ENCODE measurements around the gene CYP4F12.

The CYP4F12 gene, protein sequence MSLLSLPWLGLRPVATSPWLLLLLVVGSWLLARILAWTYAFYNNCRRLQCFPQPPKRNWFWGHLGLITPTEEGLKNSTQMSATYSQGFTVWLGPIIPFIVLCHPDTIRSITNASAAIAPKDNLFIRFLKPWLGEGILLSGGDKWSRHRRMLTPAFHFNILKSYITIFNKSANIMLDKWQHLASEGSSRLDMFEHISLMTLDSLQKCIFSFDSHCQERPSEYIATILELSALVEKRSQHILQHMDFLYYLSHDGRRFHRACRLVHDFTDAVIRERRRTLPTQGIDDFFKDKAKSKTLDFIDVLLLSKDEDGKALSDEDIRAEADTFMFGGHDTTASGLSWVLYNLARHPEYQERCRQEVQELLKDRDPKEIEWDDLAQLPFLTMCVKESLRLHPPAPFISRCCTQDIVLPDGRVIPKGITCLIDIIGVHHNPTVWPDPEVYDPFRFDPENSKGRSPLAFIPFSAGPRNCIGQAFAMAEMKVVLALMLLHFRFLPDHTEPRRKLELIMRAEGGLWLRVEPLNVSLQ

DNA sequence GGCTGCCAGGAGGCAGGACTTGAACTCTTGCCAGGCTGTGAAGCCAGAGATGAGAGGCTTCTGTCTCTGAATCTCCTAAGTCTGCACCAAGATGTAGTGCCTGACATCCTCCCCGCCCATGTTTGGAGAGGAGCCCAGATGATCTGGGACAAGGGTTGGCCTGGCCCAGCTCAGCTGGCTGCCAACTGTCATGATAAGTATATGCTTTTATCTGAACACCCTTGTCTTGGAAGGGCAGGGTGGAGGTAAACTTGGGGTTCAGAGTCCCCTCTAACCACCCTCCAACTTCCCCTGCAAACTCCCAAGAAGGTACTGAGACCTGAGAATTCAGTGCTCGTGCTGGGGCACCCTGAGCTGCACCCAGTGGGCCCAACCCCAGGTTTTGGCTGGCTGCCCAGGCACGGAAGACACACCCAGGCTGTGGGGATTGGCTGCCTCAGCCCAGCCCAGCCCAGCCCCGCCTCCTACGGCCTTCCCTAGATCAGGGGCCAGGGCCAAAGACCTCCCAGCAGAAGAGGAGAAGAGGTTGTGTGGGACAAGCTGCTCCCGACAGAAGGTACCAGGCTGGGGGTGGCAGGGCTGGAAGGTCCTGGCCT lies at the start of gene CYP4F12:
Gene CYP4F12, plus strand, starts transcription at position 508 of the 596 bp plus-strand sequence. CDS start 443 bp downstream, outside the sequence.
- peak within 1 kb of the TSS; percentile 48 for H3K27ac ChIP-seq (ENCODE audit: low read length)
- peak within 1 kb of the TSS in 1 of 2 donors; percentile 44 for H3K4me3 ChIP-seq (ENCODE audit: low read depth in 1 of 2, low read length in 2 of 2)
- H3K27me3 ChIP-seq (ENCODE audit: low read depth, low read length): no peaks in the 10 kb centered on the region
- peaks cover 0 to 15% of the 10 kb centered on the region in 2 donors for H3K4me1 ChIP-seq (ENCODE audit: control insufficient read depth in 1 of 2, insufficient read depth in 2 of 2, low read length in 2 of 2)
- no peaks in the 10 kb centered on the region for H3K9me3 ChIP-seq (ENCODE audit: control insufficient read depth in 1 of 2, low read length in 2 of 2)
- no peaks in the 10 kb centered on the region for H3K36me3 ChIP-seq (ENCODE audit: control insufficient read depth in 1 of 2, insufficient read depth in 2 of 2, low read length in 2 of 2)

- Histone ChIP-seq H3K9me3 (ENCODE audit: control insufficient read depth in 1 of 2, low read length in 2 of 2) (no peaks in the 10 kb centered on the region), H3K27ac (ENCODE audit: low read length) (no peak overlapping the region), H3K27me3 (ENCODE audit: low read depth, low read length) (no peaks in the 10 kb centered on the region), H3K4me1 (ENCODE audit: control insufficient read depth in 1 of 2, insufficient read depth in 2 of 2, low read length in 2 of 2) (no peaks in the 10 kb centered on the region), H3K4me3 (ENCODE audit: low read depth in 1 of 2, low read length in 2 of 2) (no peak overlapping the region), H3K36me3 (ENCODE audit: control insufficient read depth in 1 of 2, insufficient read depth in 2 of 2, low read length in 2 of 2) (no peaks in the 10 kb centered on the region)
These were observed 49.1 kb upstream of the CYP4F12 start for GRCh38 chr19:15623711-15624318.

DNA sequence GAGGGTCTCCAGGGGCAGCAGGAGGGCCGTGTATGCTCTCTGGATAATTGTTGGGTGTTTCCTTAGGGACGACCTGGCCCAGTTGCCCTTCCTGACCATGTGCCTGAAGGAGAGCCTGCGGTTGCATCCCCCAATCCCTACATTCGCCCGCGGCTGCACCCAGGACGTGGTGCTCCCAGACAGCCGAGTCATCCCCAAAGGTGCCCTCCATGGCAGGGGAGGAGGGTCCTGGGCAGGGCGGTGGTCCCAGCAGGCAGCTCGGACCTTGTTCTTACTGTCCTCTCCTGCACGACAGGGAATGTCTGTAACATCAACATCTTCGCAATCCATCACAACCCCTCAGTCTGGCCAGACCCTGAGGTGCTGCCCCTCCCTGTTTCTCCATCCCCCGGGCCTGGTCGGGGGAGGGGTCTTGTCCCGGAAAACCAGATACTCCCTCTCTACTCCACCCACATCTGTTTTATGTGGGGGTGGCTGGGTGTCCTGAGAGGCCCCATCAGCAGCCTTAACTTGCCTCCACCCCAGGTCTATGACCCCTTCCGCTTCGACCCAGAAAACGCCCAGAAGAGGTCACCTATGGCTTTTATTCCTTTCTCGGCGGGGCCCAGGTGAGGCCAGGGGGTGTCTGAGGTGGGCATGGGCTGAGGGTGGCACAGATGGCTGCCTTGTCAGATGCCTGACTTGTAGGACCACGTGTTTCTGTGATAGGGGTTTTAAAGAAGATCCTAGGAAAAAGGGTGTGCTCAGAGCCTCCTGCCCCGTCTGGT lies 44.5 kb upstream of the CYP4F12 start:
- H3K4me1 ChIP-seq (ENCODE audit: control insufficient read depth in 1 of 2, insufficient read depth in 2 of 2, low read length in 2 of 2): peaks cover 0 to 3% of the 10 kb centered on the region in 2 donors
- H3K9me3 ChIP-seq (ENCODE audit: control insufficient read depth in 1 of 2, low read length in 2 of 2): no peaks in the 10 kb centered on the region
- no peaks in the 10 kb centered on the region for H3K27me3 ChIP-seq (ENCODE audit: low read depth, low read length)
- no peak overlapping the region for H3K27ac ChIP-seq (ENCODE audit: low read length)
- no peak overlapping the region for H3K4me3 ChIP-seq (ENCODE audit: low read depth in 1 of 2, low read length in 2 of 2)
- no peaks in the 10 kb centered on the region for H3K36me3 ChIP-seq (ENCODE audit: control insufficient read depth in 1 of 2, insufficient read depth in 2 of 2, low read length in 2 of 2)

GRCh38 chr19:15629003-15629880 lies 43.6 kb upstream of the CYP4F12 start:
- Histone ChIP-seq H3K9me3 (ENCODE audit: control insufficient read depth in 1 of 2, low read length in 2 of 2) (no peaks in the 10 kb centered on the region), H3K27me3 (ENCODE audit: low read depth, low read length) (no peaks in the 10 kb centered on the region)

GRCh38 chr19:15631817-15632216 lies 41.1 kb upstream of the CYP4F12 start:
- no peaks in the 10 kb centered on the region for H3K36me3 ChIP-seq (ENCODE audit: control insufficient read depth in 1 of 2, insufficient read depth in 2 of 2, low read length in 2 of 2)

More at GRCh38 chr19:15629003-15629880, 43.6 kb upstream of the CYP4F12 start:
- Histone ChIP-seq H3K4me1 (ENCODE audit: control insufficient read depth in 1 of 2, insufficient read depth in 2 of 2, low read length in 2 of 2) (peaks cover 0 to 3% of the 10 kb centered on the region in 2 donors), H3K4me3 (ENCODE audit: low read depth in 1 of 2, low read length in 2 of 2) (no peak overlapping the region), H3K36me3 (ENCODE audit: control insufficient read depth in 1 of 2, insufficient read depth in 2 of 2, low read length in 2 of 2) (no peaks in the 10 kb centered on the region), H3K27ac (ENCODE audit: low read length) (no peak overlapping the region)

GRCh38 chr19:15633082-15633835 lies 39.6 kb upstream of the CYP4F12 start:
- no peaks in the 10 kb centered on the region for H3K36me3 ChIP-seq (ENCODE audit: control insufficient read depth in 1 of 2, insufficient read depth in 2 of 2, low read length in 2 of 2)
- peaks cover 0 to 3% of the 10 kb centered on the region in 2 donors for H3K4me1 ChIP-seq (ENCODE audit: control insufficient read depth in 1 of 2, insufficient read depth in 2 of 2, low read length in 2 of 2)
- H3K27ac ChIP-seq (ENCODE audit: low read length): no peak overlapping the region
- no peaks in the 10 kb centered on the region for H3K27me3 ChIP-seq (ENCODE audit: low read depth, low read length)
- no peaks in the 10 kb centered on the region for H3K9me3 ChIP-seq (ENCODE audit: control insufficient read depth in 1 of 2, low read length in 2 of 2)
- H3K4me3 ChIP-seq (ENCODE audit: low read depth in 1 of 2, low read length in 2 of 2): no peak overlapping the region

More at GRCh38 chr19:15631817-15632216, 41.1 kb upstream of the CYP4F12 start:
- no peak overlapping the region for H3K4me3 ChIP-seq (ENCODE audit: low read depth in 1 of 2, low read length in 2 of 2)
- no peak overlapping the region for H3K27ac ChIP-seq (ENCODE audit: low read length)
- no peaks in the 10 kb centered on the region for H3K27me3 ChIP-seq (ENCODE audit: low read depth, low read length)
- H3K4me1 ChIP-seq (ENCODE audit: control insufficient read depth in 1 of 2, insufficient read depth in 2 of 2, low read length in 2 of 2): peaks cover 0 to 3% of the 10 kb centered on the region in 2 donors
- H3K9me3 ChIP-seq (ENCODE audit: control insufficient read depth in 1 of 2, low read length in 2 of 2): no peaks in the 10 kb centered on the region

DNA sequence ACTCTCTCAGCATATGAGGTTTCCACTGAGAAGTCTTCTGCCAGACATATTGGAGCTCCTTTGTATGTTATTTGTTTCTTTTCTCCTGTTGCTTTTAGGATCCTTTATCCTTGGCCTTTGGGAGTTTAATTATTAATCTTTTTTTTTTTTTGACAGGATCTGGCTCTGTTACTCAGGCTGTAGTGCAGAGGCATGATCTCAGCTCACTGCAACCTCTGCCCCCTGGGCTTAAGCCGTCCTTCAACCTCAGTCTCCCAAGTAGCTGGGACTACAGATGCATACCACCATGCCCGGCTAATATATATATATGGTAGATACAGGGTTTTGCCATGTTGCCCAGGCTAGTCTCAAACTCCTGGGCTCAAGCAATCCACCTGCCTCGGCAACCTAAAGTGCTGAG lies 38.8 kb upstream of the CYP4F12 start:
- Histone ChIP-seq H3K27me3 (ENCODE audit: low read depth, low read length) (no peaks in the 10 kb centered on the region), H3K36me3 (ENCODE audit: control insufficient read depth in 1 of 2, insufficient read depth in 2 of 2, low read length in 2 of 2) (no peaks in the 10 kb centered on the region)

GRCh38 chr19:15635016-15635805 lies 37.7 kb upstream of the CYP4F12 start:
- no peaks in the 10 kb centered on the region for H3K27me3 ChIP-seq (ENCODE audit: low read depth, low read length)
- H3K9me3 ChIP-seq (ENCODE audit: control insufficient read depth in 1 of 2, low read length in 2 of 2): no peaks in the 10 kb centered on the region
- H3K4me3 ChIP-seq (ENCODE audit: low read depth in 1 of 2, low read length in 2 of 2): no peak overlapping the region
- H3K36me3 ChIP-seq (ENCODE audit: control insufficient read depth in 1 of 2, insufficient read depth in 2 of 2, low read length in 2 of 2): no peaks in the 10 kb centered on the region
- H3K4me1 ChIP-seq (ENCODE audit: control insufficient read depth in 1 of 2, insufficient read depth in 2 of 2, low read length in 2 of 2): peaks cover 0 to 1% of the 10 kb centered on the region in 2 donors
- H3K27ac ChIP-seq (ENCODE audit: low read length): no peak overlapping the region

More for the DNA sequence above, 38.8 kb upstream of the CYP4F12 start:
- H3K4me3 ChIP-seq (ENCODE audit: low read depth in 1 of 2, low read length in 2 of 2): no peak overlapping the region
- H3K4me1 ChIP-seq (ENCODE audit: control insufficient read depth in 1 of 2, insufficient read depth in 2 of 2, low read length in 2 of 2): peaks cover 0 to 3% of the 10 kb centered on the region in 2 donors
- H3K9me3 ChIP-seq (ENCODE audit: control insufficient read depth in 1 of 2, low read length in 2 of 2): no peaks in the 10 kb centered on the region
- no peak overlapping the region for H3K27ac ChIP-seq (ENCODE audit: low read length)

DNA sequence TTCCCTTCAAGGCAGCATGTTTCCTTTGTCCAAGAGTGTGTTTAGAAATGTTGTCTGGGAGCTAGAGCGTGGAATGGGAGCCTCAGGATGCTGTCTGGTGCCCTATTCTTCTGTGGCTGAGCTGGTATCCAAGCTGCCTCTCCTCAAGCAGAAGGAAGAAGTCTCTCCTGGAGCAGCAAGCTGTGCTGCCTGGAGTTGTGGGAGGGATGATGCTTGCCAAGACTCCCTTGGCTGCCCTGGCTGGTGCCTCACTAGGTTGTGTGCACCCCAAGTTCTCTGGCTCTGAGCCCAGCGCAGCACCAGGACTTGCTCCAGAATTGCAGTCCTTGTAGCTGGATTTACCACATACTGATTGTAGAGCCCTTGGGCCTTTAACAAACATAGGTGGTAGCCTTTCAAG lies 36.9 kb upstream of the CYP4F12 start:
- H3K27me3 ChIP-seq (ENCODE audit: low read depth, low read length): no peaks in the 10 kb centered on the region
- no peak overlapping the region for H3K4me3 ChIP-seq (ENCODE audit: low read depth in 1 of 2, low read length in 2 of 2)
- no peak overlapping the region for H3K27ac ChIP-seq (ENCODE audit: low read length)
- no peaks in the 10 kb centered on the region for H3K36me3 ChIP-seq (ENCODE audit: control insufficient read depth in 1 of 2, insufficient read depth in 2 of 2, low read length in 2 of 2)
- no peaks in the 10 kb centered on the region for H3K9me3 ChIP-seq (ENCODE audit: control insufficient read depth in 1 of 2, low read length in 2 of 2)
- H3K4me1 ChIP-seq (ENCODE audit: control insufficient read depth in 1 of 2, insufficient read depth in 2 of 2, low read length in 2 of 2): peaks cover 0 to 10% of the 10 kb centered on the region in 2 donors

Data from muscle layer of duodenum (tissue), 2 donors.